Fibroblast of lung (primary cell): Measurements from ENCODE around the gene NT5DC1. TPM values are rescaled to one million over a fixed set of nuclear protein-coding genes. Genes with fewer than 3 reads are reported as not detected.

ENCODE experiments used
- DNase-seq, 2 donors: peaks; one replicate each; pipeline versions ENCODE4 v3.0.0 to v3.0.0-alpha.2; 2010; ENCODE audit warnings: low read depth in 2 of 2
- H2AFZ ChIP-seq: 2 replicates; pipeline ENCODE4 v1.5.1; 2012; ENCODE audit warnings: low read length, control low read depth, inconsistent platforms
- H3K27ac ChIP-seq: 2 replicates; pipeline ENCODE4 v1.5.1; 2011; ENCODE audit warnings: low read length, control low read depth; ENCODE audit not compliant: insufficient read depth
- H3K27me3 ChIP-seq: 2 replicates; pipeline ENCODE4 v1.5.1; 2011; ENCODE audit warnings: mild to moderate bottlenecking, low read length; ENCODE audit not compliant: control insufficient read depth, insufficient read depth
- H3K36me3 ChIP-seq: 2 replicates; pipeline ENCODE4 v1.5.1; 2011; ENCODE audit warnings: low read length; ENCODE audit not compliant: control insufficient read depth, insufficient read depth
- H3K4me1 ChIP-seq: 2 replicates; pipeline ENCODE4 v1.5.1; 2011; ENCODE audit warnings: low read length; ENCODE audit not compliant: control insufficient read depth, insufficient read depth; ENCODE audit errors: extremely low read depth
- H3K4me2 ChIP-seq: 2 replicates; pipeline ENCODE4 v1.5.1; 2011; ENCODE audit warnings: low read length, control low read depth; ENCODE audit not compliant: insufficient read depth; ENCODE audit errors: extremely low read depth
- H3K4me3 ChIP-seq, 4 experiments: fragments of 200-600 bp in 1 of 4; sonication (generic) in 1 of 4; replicated peaks in 1 of 4; 2 replicates each; pipeline ENCODE4 v1.5.1; 2011 to 2016; ENCODE audit warnings: low read length in 4 of 4, low read depth in 3 of 4, mild to moderate bottlenecking in 3 of 4, control low read depth in 2 of 4, inconsistent platforms in 1 of 4, mixed read lengths in 1 of 4; ENCODE audit not compliant: insufficient read depth in 1 of 4; ENCODE audit errors: control extremely low read depth in 1 of 4
- H3K79me2 ChIP-seq: 2 replicates; pipeline ENCODE4 v1.5.1; 2012; ENCODE audit warnings: mild to moderate bottlenecking, low read length, inconsistent platforms; ENCODE audit not compliant: control insufficient read depth, insufficient read depth
- H3K9ac ChIP-seq: 2 replicates; pipeline ENCODE4 v1.5.1; 2011; ENCODE audit warnings: mild to moderate bottlenecking, low read length, control low read depth; ENCODE audit not compliant: insufficient read depth
- H3K9me3 ChIP-seq: 2 replicates; pipeline ENCODE4 v1.5.1; 2012; ENCODE audit warnings: low read depth, low read length; ENCODE audit not compliant: control insufficient read depth, insufficient read depth
- H4K20me1 ChIP-seq: 2 replicates; pipeline ENCODE4 v1.5.1; 2011; ENCODE audit warnings: low read length; ENCODE audit not compliant: control insufficient read depth, insufficient read depth; ENCODE audit errors: extremely low read depth
- CTCF ChIP-seq, 2 donors: IDR thresholded peaks in 1 of 2; conservative IDR thresholded peaks in 1 of 2; 1 replicate in 1 of 2; 2 replicates in 1 of 2; pipeline ENCODE4 v1.5.1; 2011 to 2012; ENCODE audit warnings: low read length in 2 of 2, control low read depth in 1 of 2, inconsistent platforms in 1 of 2, low read depth in 1 of 2, mild to moderate bottlenecking in 1 of 2
- EZH2 ChIP-seq: IDR thresholded peaks from 2 replicates; pipeline ENCODE4 v1.5.1; 2012; ENCODE audit warnings: low read length, control low read depth, mild to moderate bottlenecking; ENCODE audit errors: missing control alignments
- polyA plus RNA-seq, 2 donors: library from polyadenylated mRNA; depleted of rRNA in 1 of 2; stranded (reverse) in 1 of 2; unstranded in 1 of 2; fragments of >200 nt; gene quantifications; 2 replicates each; pipeline ENCODE4 v1.2.1, GENCODE V29; 2011 to 2012; ENCODE audit warnings: missing spikeins in 1 of 2
- total RNA-seq: library from RNA; depleted of rRNA; stranded (reverse); fragments of >200 nt; gene quantifications from 2 replicates; pipeline ENCODE4 v1.2.1, GENCODE V29; 2014

The NT5DC1 gene
- total and polyA plus RNA-seq, 2 donors (not counting 1 experiment from before 2014, with no cell fraction given) = 8.1 to 17.9 TPM

- Histone ChIP-seq H3K9ac (no peak overlapping the region), H3K36me3 (no peaks in the 10 kb centered on the region), H3K4me1 (peaks cover 2% of the 10 kb centered on the region), H3K4me3 (no peak overlapping the region), H2AFZ (no peak overlapping the region), H3K27me3 (no peaks in the 10 kb centered on the region), H4K20me1 (no peaks in the 10 kb centered on the region), H3K4me2 (no peak overlapping the region), H3K9me3 (no peaks in the 10 kb centered on the region), H3K27ac (no peak overlapping the region), H3K79me2 (no peaks in the 10 kb centered on the region)
- no peak for TF ChIP-seq CTCF (conservative IDR thresholded peaks at IDR 0.05 in 1 of 2, IDR thresholded peaks at IDR 0.05 in 1 of 2; ENCODE audit: low read depth in 1 of 2, low read length in 2 of 2)
- no peak for TF ChIP-seq EZH2
- peak; percentile 34 to 69 for DNase-seq
Observed at GRCh38 chr6:116106146-116106545, 5.5 kb downstream of the NT5DC1 start.

- Histone ChIP-seq H3K27me3 (no peaks in the 10 kb centered on the region), H3K4me2 (no peak overlapping the region), H3K79me2 (no peaks in the 10 kb centered on the region), H4K20me1 (no peaks in the 10 kb centered on the region), H3K4me3 (no peak overlapping the region), H3K27ac (no peak overlapping the region), H2AFZ (no peak overlapping the region), H3K9ac (no peak overlapping the region), H3K4me1 (no peaks in the 10 kb centered on the region), H3K36me3 (no peaks in the 10 kb centered on the region), H3K9me3 (no peaks in the 10 kb centered on the region)
- DNase-seq = no peak
- TF ChIP-seq EZH2 = no peak
- no peak for TF ChIP-seq CTCF (conservative IDR thresholded peaks at IDR 0.05 in 1 of 2, IDR thresholded peaks at IDR 0.05 in 1 of 2; ENCODE audit: low read depth in 1 of 2, low read length in 2 of 2)
Observed at GRCh38 chr6:116108836-116109235, 8.2 kb downstream of the NT5DC1 start.

- no peaks in the 10 kb centered on the region for H3K36me3 ChIP-seq
- no peak overlapping the region for H2AFZ ChIP-seq
- no peak overlapping the region for H3K27ac ChIP-seq
- H3K9me3 ChIP-seq = no peaks in the 10 kb centered on the region
- no peak overlapping the region for H3K4me2 ChIP-seq
- no peak overlapping the region for H3K4me3 ChIP-seq
- H3K27me3 ChIP-seq = no peaks in the 10 kb centered on the region
- DNase-seq = peak; percentile 35 to 42
- H4K20me1 ChIP-seq = no peaks in the 10 kb centered on the region
- H3K79me2 ChIP-seq = no peaks in the 10 kb centered on the region
- no peak overlapping the region for H3K9ac ChIP-seq
- H3K4me1 ChIP-seq = no peaks in the 10 kb centered on the region
- TF ChIP-seq CTCF (conservative IDR thresholded peaks at IDR 0.05 in 1 of 2, IDR thresholded peaks at IDR 0.05 in 1 of 2; ENCODE audit: low read depth in 1 of 2, low read length in 2 of 2) = peak; percentile 58 to 72
- no peak for TF ChIP-seq EZH2
Observed at GRCh38 chr6:116111552-116112528, 11.2 kb downstream of the NT5DC1 start.
